AG09319 (cell line): ENCODE results near the gene MARCKSL1.

Experiments
- DNase-seq: peaks from one replicate; pipeline ENCODE4 v3.0.0-alpha.2; 2010; ENCODE audit warnings: low read depth; ENCODE audit errors: extremely low read depth
- CTCF ChIP-seq: IDR thresholded peaks from 2 replicates; pipeline ENCODE4 v1.5.1; 2011; ENCODE audit warnings: low read depth, mild to moderate bottlenecking, inconsistent platforms, low read length, moderate library complexity

Gene MARCKSL1

GRCh38 chr1:32367912-32368635 lies 32.0 kb upstream of the MARCKSL1 start:
- DNase-seq = no peak
- TF ChIP-seq CTCF = no peak

GRCh38 chr1:32365445-32365844 lies 29.4 kb upstream of the MARCKSL1 start:
- no peak for DNase-seq
- TF ChIP-seq CTCF = no peak

- DNase-seq = no peak
- TF ChIP-seq CTCF = no peak
Measured at GRCh38 chr1:32364836-32365235, 28.8 kb upstream of the MARCKSL1 start.

- no peak for DNase-seq
Measured at GRCh38 chr1:32363713-32364112, 27.7 kb upstream of the MARCKSL1 start.

GRCh38 chr1:32362474-32363313 lies 26.7 kb upstream of the MARCKSL1 start, which contains the start of the genes FAM229A and TSSK3:
Gene FAM229A (minus strand): TSS chr1:32362485. CDS start chr1:32362091, 394 bp downstream.
Gene TSSK3 (plus strand): TSS chr1:32362539. CDS start chr1:32362702, 163 bp downstream.
- TF ChIP-seq CTCF = no peak
- DNase-seq = no peak

More at GRCh38 chr1:32363713-32364112, 27.7 kb upstream of the MARCKSL1 start:
- TF ChIP-seq CTCF = no peak

GRCh38 chr1:32361674-32362473 lies 25.8 kb upstream of the MARCKSL1 start:
- peak; percentile 21 for TF ChIP-seq CTCF
- no peak for DNase-seq

- TF ChIP-seq CTCF = no peak
- DNase-seq = no peak
Measured at GRCh38 chr1:32361308-32361673, 25.3 kb upstream of the MARCKSL1 start.
